Measurements from ENCODE around the gene RDX. TPM values are rescaled to one million over a fixed set of nuclear protein-coding genes. Genes with fewer than 3 reads are reported as not detected.

Gene RDX
- total RNA-seq, 1 donor from 2014 or later = 88.2 TPM

DNA sequence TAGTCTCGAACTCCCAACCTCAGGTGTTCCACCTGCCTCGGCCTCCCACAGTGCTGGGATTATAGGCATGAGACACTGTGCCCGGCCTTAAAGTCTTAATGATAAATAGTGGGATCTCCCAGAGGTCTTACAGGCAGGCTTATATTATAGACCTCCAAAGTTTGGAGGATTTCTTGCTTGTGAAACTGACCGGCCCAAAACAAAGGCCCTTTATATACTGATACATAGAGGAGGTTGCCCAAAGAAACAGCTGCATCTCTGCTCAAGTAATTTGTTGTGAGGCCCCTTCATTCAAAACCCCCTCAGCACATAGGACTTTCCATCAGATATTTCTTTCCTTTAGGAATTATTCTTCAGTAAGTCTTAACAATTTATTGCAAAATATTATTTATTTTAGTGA lies 27.4 kb upstream of the RDX start:
- FAIRE-seq (no peak), DNase-seq (ENCODE audit: low read depth) (no peak)
- Histone ChIP-seq H3K36me3 (ENCODE audit: control insufficient read depth, insufficient read depth, low read length) (no peaks in the 10 kb centered on the region), H3K4me3 (ENCODE audit: low read depth, low read length) (no peak overlapping the region), H3K27me3 (ENCODE audit: control insufficient read depth, insufficient read depth, low read length) (no peaks in the 10 kb centered on the region)
- TF ChIP-seq, protein P1, sequence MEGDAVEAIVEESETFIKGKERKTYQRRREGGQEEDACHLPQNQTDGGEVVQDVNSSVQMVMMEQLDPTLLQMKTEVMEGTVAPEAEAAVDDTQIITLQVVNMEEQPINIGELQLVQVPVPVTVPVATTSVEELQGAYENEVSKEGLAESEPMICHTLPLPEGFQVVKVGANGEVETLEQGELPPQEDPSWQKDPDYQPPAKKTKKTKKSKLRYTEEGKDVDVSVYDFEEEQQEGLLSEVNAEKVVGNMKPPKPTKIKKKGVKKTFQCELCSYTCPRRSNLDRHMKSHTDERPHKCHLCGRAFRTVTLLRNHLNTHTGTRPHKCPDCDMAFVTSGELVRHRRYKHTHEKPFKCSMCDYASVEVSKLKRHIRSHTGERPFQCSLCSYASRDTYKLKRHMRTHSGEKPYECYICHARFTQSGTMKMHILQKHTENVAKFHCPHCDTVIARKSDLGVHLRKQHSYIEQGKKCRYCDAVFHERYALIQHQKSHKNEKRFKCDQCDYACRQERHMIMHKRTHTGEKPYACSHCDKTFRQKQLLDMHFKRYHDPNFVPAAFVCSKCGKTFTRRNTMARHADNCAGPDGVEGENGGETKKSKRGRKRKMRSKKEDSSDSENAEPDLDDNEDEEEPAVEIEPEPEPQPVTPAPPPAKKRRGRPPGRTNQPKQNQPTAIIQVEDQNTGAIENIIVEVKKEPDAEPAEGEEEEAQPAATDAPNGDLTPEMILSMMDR (IDR thresholded peaks at IDR 0.05; ENCODE audit: insufficient read depth, low read length, severe bottlenecking) = no peak

DNA sequence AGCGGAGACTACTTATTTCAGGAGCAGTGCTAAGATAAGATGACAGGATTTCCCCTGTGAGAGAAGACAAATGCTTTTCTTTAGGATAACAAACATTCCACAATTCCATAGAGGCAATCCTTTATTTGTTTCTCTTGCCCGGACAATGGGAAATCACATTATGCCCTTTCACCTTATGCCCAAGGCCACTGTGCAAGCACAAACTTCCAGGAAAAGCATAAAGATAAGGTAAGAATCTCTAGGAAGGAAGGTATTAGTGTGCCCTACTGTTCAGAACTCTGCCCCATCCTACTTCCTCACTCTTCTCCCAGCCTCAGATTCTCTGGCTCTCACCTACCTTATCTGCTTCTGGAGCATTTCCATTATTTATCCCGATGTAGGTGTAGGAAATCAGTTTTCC lies 23.1 kb upstream of the RDX start:
- Histone ChIP-seq H3K4me3 (ENCODE audit: low read depth, low read length) (no peak overlapping the region), H3K36me3 (ENCODE audit: control insufficient read depth, insufficient read depth, low read length) (no peaks in the 10 kb centered on the region), H3K27me3 (ENCODE audit: control insufficient read depth, insufficient read depth, low read length) (no peaks in the 10 kb centered on the region)
- TF ChIP-seq, protein P1 (IDR thresholded peaks at IDR 0.05; ENCODE audit: insufficient read depth, low read length, severe bottlenecking) = no peak
- FAIRE-seq (no peak), DNase-seq (ENCODE audit: low read depth) (no peak)

DNA sequence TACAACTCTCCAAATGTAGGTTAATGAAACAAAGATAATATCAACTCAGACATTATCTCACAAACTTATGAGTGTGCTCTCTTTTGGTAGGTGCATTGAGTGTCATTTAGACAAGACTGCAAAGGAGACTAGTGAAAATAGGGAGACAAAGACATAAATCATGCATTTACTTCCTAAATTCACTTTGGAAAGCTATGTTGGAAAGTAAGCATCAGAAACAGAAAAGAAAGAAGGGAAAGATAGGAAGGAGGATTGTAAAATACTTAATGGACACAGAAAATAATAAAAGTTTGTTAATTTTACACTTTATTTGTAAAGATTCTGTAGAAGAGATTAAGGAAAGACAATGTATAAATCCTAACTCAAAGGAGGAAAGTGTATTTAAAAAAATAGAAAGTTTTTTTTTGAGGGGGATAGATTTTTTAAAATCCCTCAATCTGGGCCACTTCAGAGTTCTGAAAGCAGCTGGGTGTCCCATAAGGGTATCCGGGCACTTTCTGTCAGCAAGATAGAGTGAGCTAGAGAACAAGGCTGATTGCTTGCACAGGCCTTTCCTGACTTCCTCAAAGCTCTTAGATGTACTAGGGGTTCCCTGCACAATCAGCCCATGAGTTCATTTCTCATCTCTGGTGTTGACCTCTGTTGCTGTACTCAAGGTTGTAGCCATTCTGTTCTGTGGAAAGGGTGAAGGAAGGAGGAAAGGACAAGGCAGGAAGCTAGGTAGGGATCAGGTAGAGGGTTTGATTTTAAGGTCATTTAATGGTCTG lies 22.4 kb upstream of the RDX start:
- no peaks in the 10 kb centered on the region for H3K36me3 ChIP-seq (ENCODE audit: control insufficient read depth, insufficient read depth, low read length)
- DNase-seq (ENCODE audit: low read depth) = no peak
- no peaks in the 10 kb centered on the region for H3K27me3 ChIP-seq (ENCODE audit: control insufficient read depth, insufficient read depth, low read length)
- FAIRE-seq = no peak
- TF ChIP-seq, protein P1 (IDR thresholded peaks at IDR 0.05; ENCODE audit: insufficient read depth, low read length, severe bottlenecking) = no peak
- no peak overlapping the region for H3K4me3 ChIP-seq (ENCODE audit: low read depth, low read length)

DNA sequence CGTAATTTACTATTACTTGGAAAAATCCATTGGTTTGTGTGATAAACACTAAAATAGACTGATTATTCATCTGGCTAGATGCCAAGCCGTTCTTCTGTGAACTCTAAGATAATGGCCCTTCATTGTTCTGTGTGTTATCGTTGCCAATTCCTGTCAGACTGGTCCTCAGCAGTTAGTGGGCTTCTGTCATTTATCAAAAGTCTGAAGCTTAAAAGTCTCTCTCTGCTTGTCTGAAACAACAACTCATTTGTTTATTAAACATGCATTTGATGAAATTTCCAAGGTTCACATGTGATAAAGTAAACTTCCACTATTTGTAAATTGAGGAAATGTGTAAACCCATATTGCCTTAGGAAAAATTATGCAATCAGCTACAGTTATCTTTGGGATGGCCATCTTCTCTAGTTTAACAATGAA lies 21.1 kb upstream of the RDX start:
- Histone ChIP-seq H3K27me3 (ENCODE audit: control insufficient read depth, insufficient read depth, low read length) (no peaks in the 10 kb centered on the region), H3K36me3 (ENCODE audit: control insufficient read depth, insufficient read depth, low read length) (no peaks in the 10 kb centered on the region), H3K4me3 (ENCODE audit: low read depth, low read length) (no peak overlapping the region)
- DNase-seq (ENCODE audit: low read depth) = peak; percentile 49
- FAIRE-seq = no peak
- TF ChIP-seq, protein P1 (IDR thresholded peaks at IDR 0.05; ENCODE audit: insufficient read depth, low read length, severe bottlenecking) = no peak

DNA sequence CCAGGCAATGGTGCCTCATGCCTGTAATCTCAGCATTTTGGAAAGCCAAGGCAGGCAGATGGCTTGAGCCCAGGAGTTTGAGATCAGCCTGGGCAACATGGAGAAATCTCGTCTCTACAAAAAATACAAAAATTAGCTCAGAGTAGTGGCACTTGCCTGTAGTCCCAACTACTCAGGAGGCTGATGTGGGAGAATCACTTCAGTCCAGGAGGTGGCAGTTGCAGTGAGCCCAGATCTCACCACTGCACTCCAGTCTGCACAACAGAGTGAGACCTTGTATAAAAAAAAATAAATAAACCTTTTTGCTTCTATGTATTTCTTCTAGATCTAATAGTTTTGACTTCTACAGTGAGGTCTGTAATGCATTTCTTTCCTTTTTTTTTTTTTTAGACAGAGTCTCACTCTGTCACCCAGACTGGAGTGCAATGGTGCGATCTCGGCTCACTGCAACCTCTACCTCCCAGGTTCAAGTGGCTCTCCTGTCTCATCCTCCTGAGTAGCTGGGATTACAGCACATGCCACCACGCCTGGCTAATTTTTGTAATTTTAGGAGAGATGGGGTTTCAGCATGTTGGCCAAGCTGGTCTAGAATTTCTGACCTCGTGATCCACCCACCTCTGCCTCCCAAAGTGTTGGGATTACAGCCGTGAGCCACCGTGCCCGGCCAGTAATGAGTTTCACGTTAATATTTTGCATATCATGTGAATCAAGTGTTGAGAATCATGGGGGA lies 18.1 kb upstream of the RDX start:
- Histone ChIP-seq H3K4me3 (ENCODE audit: low read depth, low read length) (no peak overlapping the region), H3K36me3 (ENCODE audit: control insufficient read depth, insufficient read depth, low read length) (no peaks in the 10 kb centered on the region), H3K27me3 (ENCODE audit: control insufficient read depth, insufficient read depth, low read length) (no peaks in the 10 kb centered on the region)
- no peak for FAIRE-seq
- TF ChIP-seq, protein P1 (IDR thresholded peaks at IDR 0.05; ENCODE audit: insufficient read depth, low read length, severe bottlenecking) = no peak
- DNase-seq (ENCODE audit: low read depth) = no peak
